GM06990 (cell line): ENCODE results near the gene MCTP1.

Experiments
- DNase-seq: peaks from one replicate; pipeline ENCODE4 v3.0.0-alpha.2; 2011; ENCODE audit not compliant: insufficient read length; ENCODE audit errors: extremely low read depth
- H3K27me3 ChIP-seq: replicated peaks from 2 replicates; pipeline ENCODE4 v1.6.0; 2011; ENCODE audit warnings: low read length; ENCODE audit not compliant: control insufficient read depth, insufficient read depth
- H3K36me3 ChIP-seq: 2 replicates; pipeline ENCODE4 v1.5.1; 2011; ENCODE audit warnings: low read length; ENCODE audit not compliant: control insufficient read depth, insufficient read depth
- H3K4me3 ChIP-seq: replicated peaks from 2 replicates; pipeline ENCODE4 v1.5.1; 2011; ENCODE audit warnings: low read depth, mild to moderate bottlenecking, control low read depth, low read length
- TF ChIP-seq, protein P1 (sequence below): IDR thresholded peaks from 2 replicates; pipeline ENCODE4 v1.5.1; 2011; ENCODE audit warnings: low read length, control low read depth, mild to moderate bottlenecking, inconsistent platforms; ENCODE audit not compliant: insufficient read depth, poor library complexity, severe bottlenecking

The MCTP1 gene

GRCh38 chr5:94761786-94762185 is 523.1 kb downstream of the MCTP1 start:
- no peaks in the 10 kb centered on the region for H3K36me3 ChIP-seq
- DNase-seq = no peak
- TF ChIP-seq, protein P1, sequence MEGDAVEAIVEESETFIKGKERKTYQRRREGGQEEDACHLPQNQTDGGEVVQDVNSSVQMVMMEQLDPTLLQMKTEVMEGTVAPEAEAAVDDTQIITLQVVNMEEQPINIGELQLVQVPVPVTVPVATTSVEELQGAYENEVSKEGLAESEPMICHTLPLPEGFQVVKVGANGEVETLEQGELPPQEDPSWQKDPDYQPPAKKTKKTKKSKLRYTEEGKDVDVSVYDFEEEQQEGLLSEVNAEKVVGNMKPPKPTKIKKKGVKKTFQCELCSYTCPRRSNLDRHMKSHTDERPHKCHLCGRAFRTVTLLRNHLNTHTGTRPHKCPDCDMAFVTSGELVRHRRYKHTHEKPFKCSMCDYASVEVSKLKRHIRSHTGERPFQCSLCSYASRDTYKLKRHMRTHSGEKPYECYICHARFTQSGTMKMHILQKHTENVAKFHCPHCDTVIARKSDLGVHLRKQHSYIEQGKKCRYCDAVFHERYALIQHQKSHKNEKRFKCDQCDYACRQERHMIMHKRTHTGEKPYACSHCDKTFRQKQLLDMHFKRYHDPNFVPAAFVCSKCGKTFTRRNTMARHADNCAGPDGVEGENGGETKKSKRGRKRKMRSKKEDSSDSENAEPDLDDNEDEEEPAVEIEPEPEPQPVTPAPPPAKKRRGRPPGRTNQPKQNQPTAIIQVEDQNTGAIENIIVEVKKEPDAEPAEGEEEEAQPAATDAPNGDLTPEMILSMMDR = no peak
- no peaks in the 10 kb centered on the region for H3K27me3 ChIP-seq
- no peak overlapping the region for H3K4me3 ChIP-seq

- Histone ChIP-seq H3K27me3 (no peaks in the 10 kb centered on the region), H3K36me3 (no peaks in the 10 kb centered on the region), H3K4me3 (no peak overlapping the region)
- TF ChIP-seq, protein P1 = no peak
- no peak for DNase-seq
Measured at GRCh38 chr5:94761055-94761454, 523.8 kb downstream of the MCTP1 start.

DNA sequence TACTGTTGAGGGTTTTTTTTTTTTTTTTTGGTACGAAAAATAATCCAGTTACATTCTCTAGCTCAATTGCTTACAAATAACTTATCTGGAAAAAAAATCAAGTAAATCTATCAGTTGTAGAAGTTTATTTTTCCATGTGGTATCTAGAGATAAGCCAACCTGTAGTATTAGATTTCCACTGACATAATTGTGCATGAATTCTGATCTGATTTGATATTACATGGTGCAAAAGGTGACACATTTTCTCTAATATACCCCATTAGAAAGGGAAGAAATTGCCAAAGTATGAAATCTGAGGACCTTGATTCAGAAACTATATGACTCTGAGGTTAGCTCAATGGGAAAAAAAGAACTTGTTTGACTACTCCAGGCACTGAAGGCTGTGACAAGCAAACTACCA is 524.9 kb downstream of the MCTP1 start:
- Histone ChIP-seq H3K36me3 (no peaks in the 10 kb centered on the region), H3K27me3 (no peaks in the 10 kb centered on the region), H3K4me3 (no peak overlapping the region)
- TF ChIP-seq, protein P1 = no peak
- no peak for DNase-seq

DNA sequence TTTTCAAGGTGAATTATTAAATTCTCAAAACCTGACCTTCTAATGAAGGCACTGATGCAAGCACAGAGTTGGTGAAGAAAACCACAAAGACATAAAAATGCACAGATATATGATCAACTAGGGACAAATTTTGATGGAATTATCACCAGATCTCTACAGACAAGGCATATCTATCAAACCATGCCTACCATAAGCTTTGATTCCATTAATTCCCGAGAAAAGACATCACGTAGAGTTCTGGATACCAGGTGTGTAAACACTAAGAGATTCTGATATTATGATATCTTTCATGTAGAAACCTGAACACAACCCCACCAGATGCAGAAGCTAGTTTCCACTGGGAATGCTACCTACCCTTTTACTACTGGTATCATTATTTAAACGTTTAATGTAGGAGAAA is 525.9 kb downstream of the MCTP1 start:
- H3K27me3 ChIP-seq = no peaks in the 10 kb centered on the region
- no peaks in the 10 kb centered on the region for H3K36me3 ChIP-seq
- no peak overlapping the region for H3K4me3 ChIP-seq
- TF ChIP-seq, protein P1 = no peak
- DNase-seq = no peak

DNA sequence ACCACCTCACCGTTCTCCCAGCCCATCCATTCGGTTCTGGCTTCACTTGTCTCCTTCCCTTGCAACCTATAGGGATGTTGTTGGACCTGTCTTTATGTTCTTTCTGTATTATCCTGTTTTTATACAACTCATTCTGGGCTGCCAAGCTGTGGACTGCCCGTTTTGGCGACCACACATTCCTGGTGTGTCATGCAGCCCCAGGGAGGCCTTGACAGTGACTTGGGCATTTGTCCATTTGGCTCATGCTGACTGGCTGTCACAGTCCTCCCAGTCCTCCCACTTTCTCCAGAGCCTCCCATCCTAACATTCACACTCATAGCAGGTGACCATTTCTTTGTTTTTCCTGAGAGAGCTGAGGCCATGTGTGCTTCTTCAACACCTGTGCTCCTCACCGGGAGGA is 530.1 kb downstream of the MCTP1 start:
- H3K36me3 ChIP-seq = no peaks in the 10 kb centered on the region
- no peak for DNase-seq
- TF ChIP-seq, protein P1 = no peak
- no peak overlapping the region for H3K4me3 ChIP-seq
- no peaks in the 10 kb centered on the region for H3K27me3 ChIP-seq

- Histone ChIP-seq H3K4me3 (no peak overlapping the region), H3K36me3 (no peaks in the 10 kb centered on the region), H3K27me3 (no peaks in the 10 kb centered on the region)
- no peak for DNase-seq
- TF ChIP-seq, protein P1 = no peak
Measured at GRCh38 chr5:94751460-94751859, 533.4 kb downstream of the MCTP1 start.
